GM23248 (cell line): Measurements from ENCODE around the gene DCAF4L1. TPM values are rescaled to one million over a fixed set of nuclear protein-coding genes. Genes with fewer than 3 reads are reported as not detected.

Experiments
- DNase-seq: peaks from one replicate; pipeline ENCODE4 v3.0.0-alpha.2; 2015
- H2AFZ ChIP-seq: fragments of 200-600 bp; sonication (generic); 2 replicates; pipeline ENCODE4 v1.6.1; 2016; ENCODE audit warnings: antibody characterized with exemption
- H3F3A ChIP-seq: fragments of 200-600 bp; sonication (generic); 2 replicates; pipeline ENCODE4 v1.6.1; 2016; ENCODE audit warnings: mild to moderate bottlenecking, antibody characterized with exemption, mixed run types; ENCODE audit not compliant: insufficient read depth
- H3K27ac ChIP-seq: fragments of 200-600 bp; sonication (generic); 2 replicates; pipeline ENCODE4 v1.5.1; 2016; ENCODE audit warnings: mild to moderate bottlenecking
- H3K27me3 ChIP-seq: fragments of 200-600 bp; sonication (generic); replicated peaks from 2 replicates; pipeline ENCODE4 v1.6.1; 2016; ENCODE audit warnings: mild to moderate bottlenecking; ENCODE audit not compliant: insufficient read depth
- H3K36me3 ChIP-seq: fragments of 200-600 bp; sonication (generic); 2 replicates; pipeline ENCODE4 v1.6.1; 2016; ENCODE audit warnings: low read depth, mild to moderate bottlenecking
- H3K4me1 ChIP-seq: fragments of 200-600 bp; sonication (generic); 2 replicates; pipeline ENCODE4 v1.6.1; 2016; ENCODE audit warnings: mild to moderate bottlenecking; ENCODE audit not compliant: insufficient read depth
- H3K4me2 ChIP-seq: fragments of 200-600 bp; sonication (generic); one replicate; pipeline ENCODE4 v1.6.1; 2016; ENCODE audit warnings: mild to moderate bottlenecking; ENCODE audit not compliant: unreplicated experiment
- H3K4me3 ChIP-seq: fragments of 200-600 bp; sonication (generic); 2 replicates; pipeline ENCODE4 v1.5.1; 2016; ENCODE audit warnings: mild to moderate bottlenecking
- H3K79me2 ChIP-seq: fragments of 200-600 bp; sonication (generic); 2 replicates; pipeline ENCODE4 v1.6.1; 2016; ENCODE audit warnings: mild to moderate bottlenecking; ENCODE audit not compliant: insufficient read depth
- H3K9ac ChIP-seq: fragments of 200-600 bp; sonication (generic); 2 replicates; pipeline ENCODE4 v1.6.1; 2016; ENCODE audit warnings: mild to moderate bottlenecking
- H3K9me2 ChIP-seq: fragments of 200-600 bp; sonication (generic); 2 replicates; pipeline ENCODE4 v1.6.1; 2016; ENCODE audit warnings: mixed run types, mild to moderate bottlenecking, moderate library complexity; ENCODE audit not compliant: insufficient read depth
- H3K9me3 ChIP-seq: fragments of 200-600 bp; sonication (generic); one replicate; pipeline ENCODE4 v1.6.1; 2017; ENCODE audit warnings: low read depth
- H4K20me1 ChIP-seq: fragments of 200-600 bp; sonication (generic); 2 replicates; pipeline ENCODE4 v1.6.0; 2016; ENCODE audit not compliant: insufficient read depth
- EZH2 ChIP-seq: fragments of 200-600 bp; sonication (generic); IDR thresholded peaks from 2 replicates; pipeline ENCODE4 v1.6.1; 2018; ENCODE audit warnings: antibody characterized with exemption, mild to moderate bottlenecking; ENCODE audit not compliant: insufficient read depth, poor library complexity, severe bottlenecking
- EZH2phosphoT487 ChIP-seq: fragments of 200-600 bp; sonication (generic); IDR thresholded peaks from 2 replicates; pipeline ENCODE4 v1.6.1; 2018; ENCODE audit warnings: antibody characterized with exemption, moderate library complexity, mild to moderate bottlenecking, low read depth; ENCODE audit not compliant: insufficient read depth
- WGBS, 2 experiments: methylation state at CpG; one replicate each; pipeline ENCODE4 v1.1.6; 2015 to 2017; ENCODE audit warnings: low lambda C conversion rate in 2 of 2, low coverage in 1 of 2; ENCODE audit errors: missing lambda C conversion rate in 2 of 2; 5-methylcytosine and 5-hydroxymethylcytosine counted together
- in situ Hi-C: fragments of 300-500 bp; cut with MboI; formaldehyde crosslinking; loops from 2 replicates; pipeline ENCODE4 v1.15.0; 2020
- polyA plus RNA-seq: library from polyadenylated mRNA; unstranded; fragments of >200 nt; fragmentation: Nextera tagmentation; extraction: Ambion mirVana; gene quantifications from 2 replicates; pipeline ENCODE4 v1.2.1, GENCODE V29; 2016
- total RNA-seq: library from RNA; depleted of rRNA; stranded (reverse); fragments of >200 nt; shearing (Covaris generic); gene quantifications from 2 replicates; pipeline ENCODE4 v1.2.3, GENCODE V29; 2014

Gene DCAF4L1
- total and polyA plus RNA-seq, 2 experiments from 2014 or later: 0.06 TPM; not detected in 1

- Histone ChIP-seq H3F3A (no peaks in the 10 kb centered on the region), H3K79me2 (peaks cover 74% of the 10 kb centered on the region), H3K9me2 (no peaks in the 10 kb centered on the region), H4K20me1 (no peaks in the 10 kb centered on the region), H3K4me2 (no peak overlapping the region), H3K36me3 (peaks cover 28% of the 10 kb centered on the region), H2AFZ (no peak overlapping the region), H3K4me1 (no peaks in the 10 kb centered on the region), H3K9ac (no peak overlapping the region), H3K9me3 (no peaks in the 10 kb centered on the region), H3K27ac (no peak overlapping the region), H3K27me3 (no peaks in the 10 kb centered on the region), H3K4me3 (no peak overlapping the region)
- no peak for DNase-seq
- no peak for TF ChIP-seq EZH2
- no peak for TF ChIP-seq EZH2phosphoT487
- 97% methylated on average over 2 of the region's 2 CpGs for WGBS, 2 experiments
- in situ Hi-C loops: no loop called here
These were observed 38.0 kb upstream of the DCAF4L1 start for GRCh38 chr4:41943506-41943905.

GRCh38 chr4:41944089-41944488, 37.5 kb upstream of the DCAF4L1 start:
- Histone ChIP-seq H3K4me2 (no peak overlapping the region), H3K27ac (no peak overlapping the region), H4K20me1 (no peaks in the 10 kb centered on the region), H3K4me3 (no peak overlapping the region), H3K36me3 (peaks cover 28% of the 10 kb centered on the region), H3F3A (no peaks in the 10 kb centered on the region), H2AFZ (no peak overlapping the region), H3K9me3 (no peaks in the 10 kb centered on the region), H3K9me2 (no peaks in the 10 kb centered on the region), H3K27me3 (no peaks in the 10 kb centered on the region), H3K9ac (no peak overlapping the region), H3K79me2 (peaks cover 68% of the 10 kb centered on the region), H3K4me1 (no peaks in the 10 kb centered on the region)
- in situ Hi-C loops: no loop called here
- TF ChIP-seq EZH2 (no peak), EZH2phosphoT487 (no peak)
- DNase-seq: peak; percentile 3

- in situ Hi-C loops: no loop called here
- TF ChIP-seq EZH2 (no peak), EZH2phosphoT487 (no peak)
- no peaks in the 10 kb centered on the region for H3K9me3 ChIP-seq
These were observed 32.0 kb upstream of the DCAF4L1 start for GRCh38 chr4:41949531-41949930.

GRCh38 chr4:41957634-41958033, 23.9 kb upstream of the DCAF4L1 start:
- Histone ChIP-seq H3K9me3 (no peaks in the 10 kb centered on the region), H2AFZ (no peak overlapping the region), H3K79me2 (no peaks in the 10 kb centered on the region), H3K9me2 (no peaks in the 10 kb centered on the region), H3K4me2 (no peak overlapping the region), H3K27ac (no peak overlapping the region), H3K9ac (no peak overlapping the region), H3K27me3 (no peaks in the 10 kb centered on the region), H4K20me1 (no peaks in the 10 kb centered on the region), H3K4me1 (no peaks in the 10 kb centered on the region), H3K4me3 (no peak overlapping the region), H3F3A (peaks cover 11% of the 10 kb centered on the region; the same call in 1 of the 2 replicates), H3K36me3 (peaks cover 20% of the 10 kb centered on the region)
- 85 to 100% methylated on average over 1 of the region's 1 CpG for WGBS, 2 experiments
- in situ Hi-C loops: no loop called here
- TF ChIP-seq EZH2phosphoT487 (no peak), EZH2 (no peak)
- DNase-seq: peak; percentile 26

More at GRCh38 chr4:41949531-41949930, 32.0 kb upstream of the DCAF4L1 start:
- no peaks in the 10 kb centered on the region for H3K27me3 ChIP-seq
- H2AFZ ChIP-seq: no peak overlapping the region
- no peaks in the 10 kb centered on the region for H3K4me1 ChIP-seq
- DNase-seq: no peak
- 40 to 43% methylated on average over 3 of the region's 3 CpGs for WGBS, 2 experiments
- no peak overlapping the region for H3K4me2 ChIP-seq
- H4K20me1 ChIP-seq: no peaks in the 10 kb centered on the region
- peaks cover 15% of the 10 kb centered on the region; the same call in 1 of the 2 replicates for H3K79me2 ChIP-seq
- no peaks in the 10 kb centered on the region for H3K9me2 ChIP-seq
- H3K36me3 ChIP-seq: peaks cover 46% of the 10 kb centered on the region
- no peak overlapping the region for H3K4me3 ChIP-seq
- no peaks in the 10 kb centered on the region; the same call in 1 of the 2 replicates for H3F3A ChIP-seq
- no peak overlapping the region for H3K27ac ChIP-seq
- no peak overlapping the region for H3K9ac ChIP-seq

DNA sequence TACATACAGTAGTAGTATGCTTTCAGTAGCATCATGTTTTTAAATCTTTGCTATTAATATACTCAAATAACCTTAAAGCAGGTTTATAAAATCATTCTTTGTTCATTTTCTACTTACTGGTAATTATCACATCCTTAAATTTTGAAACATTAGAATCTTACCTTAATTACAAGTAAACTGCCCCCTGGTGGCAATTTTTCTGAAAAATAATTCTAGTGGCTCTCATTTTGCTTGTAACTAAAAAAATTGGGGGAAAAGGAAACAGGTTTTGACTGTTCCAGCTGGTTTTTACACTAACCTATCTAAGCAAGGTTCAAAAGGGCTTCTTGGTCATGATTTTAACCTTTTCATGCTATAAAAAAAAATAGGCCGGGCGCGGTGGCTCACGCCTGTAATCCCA, 18.5 kb upstream of the DCAF4L1 start:
- Histone ChIP-seq H3F3A (peaks cover 11% of the 10 kb centered on the region; the same call in 1 of the 2 replicates), H3K4me1 (no peaks in the 10 kb centered on the region), H3K4me2 (no peak overlapping the region), H3K36me3 (0 out of 2 replicates have a peak, but pooled peaks cover 6% of the 10 kb centered on the region), H2AFZ (no peak overlapping the region), H3K9me2 (no peaks in the 10 kb centered on the region), H3K27me3 (no peaks in the 10 kb centered on the region), H3K4me3 (no peak overlapping the region), H3K79me2 (no peaks in the 10 kb centered on the region), H3K27ac (no peak overlapping the region), H3K9ac (no peak overlapping the region), H3K9me3 (no peaks in the 10 kb centered on the region), H4K20me1 (no peaks in the 10 kb centered on the region)
- in situ Hi-C loops: no loop called here
- peak; percentile 51 for DNase-seq
- 68 to 82% methylated on average over 4 of the region's 4 CpGs for WGBS, 2 experiments
- no peak for TF ChIP-seq EZH2phosphoT487
- no peak for TF ChIP-seq EZH2
